ENCODE results near the gene DFFB.
A peak's percentile ranks its signal among the peaks of the same experiment; 100 is the strongest.

The DFFB gene

GRCh38 chr1:3904843-3905185, 47.5 kb downstream of the DFFB start:
- no peak overlapping the region for H3K4me3 ChIP-seq (replicated peaks; ENCODE audit: insufficient read depth, low read length)
- no peaks in the 10 kb centered on the region for H3K27me3 ChIP-seq (ENCODE audit: insufficient read depth, poor library complexity, severe bottlenecking)
- no peak for DNase-seq (ENCODE audit: low read depth in 1 of 2, low spot score in 1 of 2)
- no peak overlapping the region for H3K27ac ChIP-seq (replicated peaks)
- TF ChIP-seq CTCF (IDR thresholded peaks at IDR 0.05; ENCODE audit: insufficient read depth, low read length): no peak
- TF ChIP-seq REST (IDR thresholded peaks at IDR 0.05; ENCODE audit: insufficient replicate concordance, low read depth): no peak
- no peak for TF ChIP-seq POLR2AphosphoS5 (IDR thresholded peaks at IDR 0.05; ENCODE audit: low read depth)
- TF ChIP-seq SPI1 (IDR thresholded peaks at IDR 0.05; ENCODE audit: borderline replicate concordance, low read depth): no peak
- no peak for TF ChIP-seq GABPA (IDR thresholded peaks at IDR 0.05; ENCODE audit: low read depth)

GRCh38 chr1:3905266-3905952, 48.1 kb downstream of the DFFB start:
- Histone ChIP-seq H3K27me3 (ENCODE audit: insufficient read depth, poor library complexity, severe bottlenecking) (no peaks in the 10 kb centered on the region), H3K27ac (replicated peaks) (no peak overlapping the region), H3K4me3 (replicated peaks; ENCODE audit: insufficient read depth, low read length) (no peak overlapping the region)
- TF ChIP-seq GABPA (IDR thresholded peaks at IDR 0.05; ENCODE audit: low read depth): no peak
- DNase-seq (ENCODE audit: low read depth in 1 of 2, low spot score in 1 of 2): no peak

GRCh38 chr1:3905953-3906671, 48.8 kb downstream of the DFFB start:
- H3K27me3 ChIP-seq (ENCODE audit: insufficient read depth, poor library complexity, severe bottlenecking): no peaks in the 10 kb centered on the region
- no peak overlapping the region for H3K4me3 ChIP-seq (replicated peaks; ENCODE audit: insufficient read depth, low read length)
- peak in 1 of 2 experiments; percentile 40 for DNase-seq (ENCODE audit: low read depth in 1 of 2, low spot score in 1 of 2)
- H3K27ac ChIP-seq (replicated peaks): no peak overlapping the region
- TF ChIP-seq SPI1 (IDR thresholded peaks at IDR 0.05; ENCODE audit: borderline replicate concordance, low read depth) (no peak), CTCF (IDR thresholded peaks at IDR 0.05; ENCODE audit: insufficient read depth, low read length) (no peak), REST (IDR thresholded peaks at IDR 0.05; ENCODE audit: insufficient replicate concordance, low read depth) (no peak), POLR2AphosphoS5 (IDR thresholded peaks at IDR 0.05; ENCODE audit: low read depth) (no peak), GABPA (IDR thresholded peaks at IDR 0.05; ENCODE audit: low read depth) (no peak)

- TF ChIP-seq REST (IDR thresholded peaks at IDR 0.05; ENCODE audit: insufficient replicate concordance, low read depth) (no peak), CTCF (IDR thresholded peaks at IDR 0.05; ENCODE audit: insufficient read depth, low read length) (no peak), SPI1 (IDR thresholded peaks at IDR 0.05; ENCODE audit: borderline replicate concordance, low read depth) (no peak), GABPA (IDR thresholded peaks at IDR 0.05; ENCODE audit: low read depth) (no peak), POLR2AphosphoS5 (IDR thresholded peaks at IDR 0.05; ENCODE audit: low read depth) (no peak)
- Histone ChIP-seq H3K4me3 (replicated peaks; ENCODE audit: insufficient read depth, low read length) (no peak overlapping the region), H3K27me3 (ENCODE audit: insufficient read depth, poor library complexity, severe bottlenecking) (no peaks in the 10 kb centered on the region), H3K27ac (replicated peaks) (no peak overlapping the region)
- DNase-seq (ENCODE audit: low read depth in 1 of 2, low spot score in 1 of 2): no peak
These were observed 49.4 kb downstream of the DFFB start for GRCh38 chr1:3906672-3907020.
